Neural progenitor cell (in vitro differentiated cells): ENCODE data around the gene PRPF18. TPM values are rescaled to one million over a fixed set of nuclear protein-coding genes. Genes with fewer than 3 reads are reported as not detected.

Source experiments
- DNase-seq: peaks from one replicate; pipeline ENCODE4 v3.0.0-alpha.2; 2016; ENCODE audit warnings: low spot score
- H2AFZ ChIP-seq: fragments of 200-600 bp; sonication (generic); replicated peaks from 2 replicates; pipeline ENCODE4 v1.6.1; 2016; ENCODE audit warnings: antibody characterized with exemption
- H3F3A ChIP-seq: fragments of 200-600 bp; sonication (generic); 2 replicates; pipeline ENCODE4 v1.6.1; 2016; ENCODE audit warnings: antibody characterized with exemption, low read depth
- H3K27ac ChIP-seq: fragments of 200-600 bp; sonication (generic); 2 replicates; pipeline ENCODE4 v1.5.1; 2016; ENCODE audit warnings: mild to moderate bottlenecking
- H3K27me3 ChIP-seq: fragments of 200-600 bp; sonication (generic); 2 replicates; pipeline ENCODE4 v1.6.1; 2016; ENCODE audit warnings: mild to moderate bottlenecking, moderate library complexity
- H3K36me3 ChIP-seq: fragments of 200-600 bp; sonication (generic); 2 replicates; pipeline ENCODE4 v1.5.1; 2016
- H3K4me1 ChIP-seq: fragments of 200-600 bp; sonication (generic); 2 replicates; pipeline ENCODE4 v1.6.1; 2016; ENCODE audit warnings: mixed run types
- H3K4me2 ChIP-seq: fragments of 200-600 bp; sonication (generic); 2 replicates; pipeline ENCODE4 v1.6.1; 2016
- H3K4me3 ChIP-seq: fragments of 200-600 bp; sonication (generic); 2 replicates; pipeline ENCODE4 v1.5.1; 2016
- H3K79me2 ChIP-seq: fragments of 200-600 bp; sonication (generic); 2 replicates; pipeline ENCODE4 v1.6.1; 2016; ENCODE audit warnings: low read depth
- H3K9ac ChIP-seq: fragments of 200-600 bp; sonication (generic); 2 replicates; pipeline ENCODE4 v1.6.1; 2016
- H3K9me3 ChIP-seq: fragments of 200-600 bp; sonication (generic); 2 replicates; pipeline ENCODE4 v1.5.1; 2016; ENCODE audit warnings: low read depth
- H4K20me1 ChIP-seq: fragments of 200-600 bp; sonication (generic); 2 replicates; pipeline ENCODE4 v1.6.1; 2016; ENCODE audit warnings: low read depth
- H3K27ac Mint-ChIP-seq: 3 replicates; pipeline ENCODE4 v1.8.0; 2021; ENCODE audit warnings: mixed read lengths
- H3K27me3 Mint-ChIP-seq: 2 replicates; pipeline ENCODE4 v1.8.0; 2022; ENCODE audit warnings: low read depth, mild to moderate bottlenecking, inconsistent platforms, moderate library complexity, mixed read lengths; ENCODE audit not compliant: insufficient read depth
- H3K36me3 Mint-ChIP-seq: 3 replicates; pipeline ENCODE4 v1.8.0; 2021; ENCODE audit warnings: mixed read lengths
- H3K4me1 Mint-ChIP-seq: 3 replicates; pipeline ENCODE4 v1.8.0; 2021; ENCODE audit warnings: mixed read lengths
- H3K4me3 Mint-ChIP-seq: 3 replicates; pipeline ENCODE4 v1.8.0; 2021; ENCODE audit warnings: mild to moderate bottlenecking, moderate library complexity, mixed read lengths
- H3K9me3 Mint-ChIP-seq: 3 replicates; pipeline ENCODE4 v1.8.0; 2020; ENCODE audit warnings: mixed read lengths
- CTCF ChIP-seq: fragments of 200-600 bp; sonication (generic); IDR thresholded peaks from 2 replicates; pipeline ENCODE4 v1.5.1; 2017; ENCODE audit warnings: antibody characterized with exemption, mild to moderate bottlenecking
- EZH2 ChIP-seq: fragments of 200-600 bp; sonication (generic); IDR thresholded peaks from 2 replicates; pipeline ENCODE4 v1.6.1; 2017; ENCODE audit warnings: antibody characterized with exemption, mild to moderate bottlenecking, moderate library complexity
- EZH2phosphoT487 ChIP-seq: fragments of 200-600 bp; sonication (generic); IDR thresholded peaks from 2 replicates; pipeline ENCODE4 v1.6.1; 2017; ENCODE audit warnings: antibody characterized with exemption
- total RNA-seq: library from RNA; depleted of rRNA; stranded (reverse); fragments of >200 nt; gene quantifications from 2 replicates; pipeline ENCODE4 v1.2.3, GENCODE V29; 2015; ENCODE audit warnings: low replicate concordance

PRPF18 gene
- total RNA-seq, 1 donor from 2014 or later, result 30.8 TPM

- Histone ChIP-seq H2AFZ (no peak overlapping the region), H3K9ac (no peak overlapping the region), H3F3A (peaks cover 4% of the 10 kb centered on the region), H3K36me3 (no peaks in the 10 kb centered on the region), H3K27ac (no peak overlapping the region), H3K4me2 (no peak overlapping the region), H3K27me3 (peaks cover 21% of the 10 kb centered on the region), H4K20me1 (no peaks in the 10 kb centered on the region), H3K4me3 (no peak overlapping the region), H3K79me2 (peaks cover 21% of the 10 kb centered on the region), H3K9me3 (no peaks in the 10 kb centered on the region), H3K4me1 (peaks cover 5% of the 10 kb centered on the region)
- H3K36me3 Mint-ChIP-seq, result no peaks in the 10 kb centered on the region
- H3K9me3 Mint-ChIP-seq, result no peaks in the 10 kb centered on the region
- H3K27ac Mint-ChIP-seq, result no peak overlapping the region
- peak overlapping the region; percentile 100 for H3K4me3 Mint-ChIP-seq
- no peak for DNase-seq
- peaks cover 4% of the 10 kb centered on the region for H3K27me3 Mint-ChIP-seq
- TF ChIP-seq EZH2phosphoT487 (no peak), CTCF (no peak), EZH2 (no peak)
- H3K4me1 Mint-ChIP-seq, result peaks cover 18% of the 10 kb centered on the region
Observed at GRCh38 chr10:13585943-13586342, 822 bp upstream of the PRPF18 start.

GRCh38 chr10:13587391-13587790 lies 626 bp downstream of the PRPF18 start:
- no peaks in the 10 kb centered on the region for H4K20me1 ChIP-seq
- no peak for TF ChIP-seq EZH2
- TF ChIP-seq CTCF, result no peak
- no peak for TF ChIP-seq EZH2phosphoT487
- peaks cover 5% of the 10 kb centered on the region for H3K4me1 ChIP-seq
- H3K27ac ChIP-seq, result no peak overlapping the region
- no peak overlapping the region for H2AFZ ChIP-seq
- H3K9me3 ChIP-seq, result no peaks in the 10 kb centered on the region
- H3K27me3 ChIP-seq, result peaks cover 19% of the 10 kb centered on the region
- H3K4me3 ChIP-seq, result peak overlapping the region; percentile 91
- DNase-seq, result peak; percentile 6
- no peaks in the 10 kb centered on the region for H3K36me3 ChIP-seq
- H3K9ac ChIP-seq, result peak overlapping the region; percentile 35
- Mint-ChIP-seq H3K36me3 (no peaks in the 10 kb centered on the region), H3K9me3 (no peaks in the 10 kb centered on the region), H3K4me1 (peaks cover 18% of the 10 kb centered on the region), H3K4me3 (peak overlapping the region; percentile 100), H3K27ac (no peak overlapping the region), H3K27me3 (peaks cover 4% of the 10 kb centered on the region)
- H3K79me2 ChIP-seq, result peaks cover 21% of the 10 kb centered on the region
- peak overlapping the region; percentile 95 for H3K4me2 ChIP-seq
- H3F3A ChIP-seq, result peaks cover 4% of the 10 kb centered on the region

GRCh38 chr10:13589316-13589715 lies 2.6 kb downstream of the PRPF18 start:
- no peak overlapping the region for H3K27ac Mint-ChIP-seq
- no peak overlapping the region for H3K4me3 Mint-ChIP-seq
- Histone ChIP-seq H3K27ac (no peak overlapping the region), H3K4me1 (peaks cover 5% of the 10 kb centered on the region), H4K20me1 (no peaks in the 10 kb centered on the region), H3F3A (peaks cover 4% of the 10 kb centered on the region), H3K27me3 (peaks cover 4% of the 10 kb centered on the region), H3K4me2 (no peak overlapping the region), H3K36me3 (no peaks in the 10 kb centered on the region), H3K9ac (no peak overlapping the region), H3K79me2 (peaks cover 21% of the 10 kb centered on the region), H3K9me3 (no peaks in the 10 kb centered on the region), H2AFZ (no peak overlapping the region), H3K4me3 (no peak overlapping the region)
- peaks cover 18% of the 10 kb centered on the region for H3K4me1 Mint-ChIP-seq
- TF ChIP-seq EZH2 (no peak), CTCF (no peak), EZH2phosphoT487 (no peak)
- no peak for DNase-seq
- H3K9me3 Mint-ChIP-seq, result no peaks in the 10 kb centered on the region
- no peaks in the 10 kb centered on the region for H3K27me3 Mint-ChIP-seq
- H3K36me3 Mint-ChIP-seq, result no peaks in the 10 kb centered on the region
